Hypothalamus (tissue), 51 donors: ENCODE measurements around the gene RBMS3.
"Not testable (repeated sequence)": the region's sequence is repeated elsewhere in the genome, so short reads cannot be mapped to it uniquely, and the experiment has no call there.

Experiments used
- DNase-seq, 51 donors: peaks; one replicate each; lab custom pipeline; 2025; lab: John Stamatoyannopoulos, UW

Gene RBMS3

DNA sequence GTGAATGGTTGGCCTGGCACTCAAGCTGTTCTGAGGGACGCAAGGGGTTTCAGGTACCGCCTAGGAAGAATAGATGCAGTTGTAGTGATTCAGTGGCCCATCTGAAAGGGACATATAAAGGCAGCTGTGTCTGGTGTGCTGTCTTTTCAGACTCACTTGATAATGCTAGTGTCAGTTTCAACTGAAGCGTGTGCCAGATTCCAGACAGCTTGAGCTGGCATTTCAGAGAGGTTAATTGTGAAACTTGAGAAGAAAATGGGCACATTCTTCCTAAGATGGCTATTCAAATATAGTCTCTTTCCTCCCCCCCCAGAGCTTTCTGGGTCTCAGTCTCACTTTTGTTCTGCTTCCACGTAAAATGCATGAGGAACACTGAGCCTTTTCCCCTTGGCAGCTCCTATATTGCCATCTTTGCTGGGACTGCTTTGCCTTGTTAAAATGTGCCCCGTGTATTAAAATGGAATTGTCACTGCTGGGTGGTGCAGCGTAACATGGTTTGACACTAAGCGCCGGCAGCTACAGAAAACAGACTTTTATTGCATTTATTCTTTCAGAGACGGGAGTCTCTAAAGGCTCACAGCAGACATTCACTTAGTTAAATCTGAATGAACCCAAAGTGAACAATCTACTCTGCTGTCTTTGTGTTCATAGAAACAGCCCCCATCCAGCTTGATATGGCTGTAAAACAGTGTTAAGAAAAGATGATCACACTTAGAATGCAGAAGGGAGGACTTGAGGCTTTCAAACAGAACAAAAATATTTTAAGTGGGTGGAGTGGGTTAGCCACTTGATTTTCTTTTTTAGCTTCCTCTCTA lies 478.7 kb downstream of the RBMS3 start:
- DNase-seq, result peak in 1 of 51 donors; percentile 4

DNA sequence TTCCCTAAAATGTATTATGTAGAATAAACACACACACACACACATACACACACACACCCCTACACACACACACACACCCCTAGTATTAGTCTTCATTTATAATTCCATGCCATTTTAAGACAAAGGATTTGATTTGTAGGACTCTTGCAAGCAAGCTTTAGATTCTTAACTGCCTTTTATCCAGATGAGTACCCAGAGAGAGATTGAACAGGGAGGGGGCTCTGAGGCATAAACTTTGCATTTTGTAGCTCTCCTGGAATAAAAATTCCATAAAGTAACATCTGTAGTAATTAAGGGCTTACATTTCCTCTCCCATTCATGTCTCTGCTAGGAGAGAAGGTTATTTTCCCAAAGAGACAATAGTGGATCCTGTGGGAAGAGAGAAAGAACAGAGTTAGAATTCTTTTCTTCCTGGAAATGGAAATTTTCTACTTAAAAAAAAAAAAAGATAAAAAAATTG lies 479.4 kb downstream of the RBMS3 start:
- no peak for DNase-seq

DNA sequence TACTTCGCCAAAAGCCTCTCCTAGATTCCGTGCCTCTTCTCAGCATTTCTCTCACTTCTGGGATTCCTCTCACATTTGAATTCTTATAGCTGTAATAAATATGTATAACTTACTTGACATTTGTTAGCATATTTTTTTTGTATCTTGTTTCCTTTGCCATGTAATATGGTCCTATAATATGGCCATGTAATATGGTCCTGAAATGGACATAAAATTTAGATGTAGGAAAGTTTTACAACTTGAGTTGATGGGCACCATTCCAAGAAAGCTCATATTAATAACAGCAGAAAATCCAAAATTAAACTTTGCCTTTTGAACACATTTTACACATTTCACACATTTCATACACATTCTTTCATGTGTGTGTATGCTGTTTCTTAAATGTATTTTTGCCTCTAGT lies 480.6 kb downstream of the RBMS3 start:
- no peak for DNase-seq

DNA sequence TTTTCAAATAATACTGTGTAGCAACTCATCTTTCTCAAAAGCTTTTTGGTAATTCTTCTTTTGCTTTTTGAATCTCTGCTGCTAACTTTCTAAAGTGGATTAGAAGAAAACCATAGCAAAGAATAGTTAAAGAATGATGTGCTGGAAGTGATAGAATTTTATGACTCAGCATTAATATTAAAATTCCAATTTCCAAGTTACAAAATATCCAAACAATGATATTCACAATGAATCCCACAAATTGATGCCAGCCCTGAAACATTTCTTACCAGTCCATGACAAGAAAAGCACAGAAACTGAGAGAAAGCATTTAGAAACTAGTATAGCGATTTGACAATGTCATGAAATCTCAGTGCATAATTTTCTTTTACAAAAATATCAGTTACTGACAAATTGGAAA lies 482.2 kb downstream of the RBMS3 start:
- DNase-seq, result no peak

DNA sequence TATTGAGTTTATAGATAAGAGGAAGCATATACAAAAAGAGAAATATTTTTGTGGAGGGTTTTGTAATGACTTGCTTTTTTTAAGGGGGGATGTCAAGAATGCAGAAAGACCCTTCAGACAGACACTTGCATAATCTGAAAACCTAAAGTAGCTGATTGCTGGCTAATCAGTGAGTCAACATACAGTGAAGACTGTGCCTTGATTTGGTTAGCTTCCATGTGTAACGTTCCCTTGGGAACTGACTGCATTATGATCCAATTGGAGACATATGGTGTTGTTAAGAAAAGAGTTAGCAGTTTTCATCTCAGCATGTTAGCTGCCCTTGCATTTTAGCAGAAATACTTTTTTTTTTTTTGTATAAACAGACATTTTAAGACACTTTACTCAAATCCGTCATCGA lies 483.2 kb downstream of the RBMS3 start:
- DNase-seq, result no peak

DNA sequence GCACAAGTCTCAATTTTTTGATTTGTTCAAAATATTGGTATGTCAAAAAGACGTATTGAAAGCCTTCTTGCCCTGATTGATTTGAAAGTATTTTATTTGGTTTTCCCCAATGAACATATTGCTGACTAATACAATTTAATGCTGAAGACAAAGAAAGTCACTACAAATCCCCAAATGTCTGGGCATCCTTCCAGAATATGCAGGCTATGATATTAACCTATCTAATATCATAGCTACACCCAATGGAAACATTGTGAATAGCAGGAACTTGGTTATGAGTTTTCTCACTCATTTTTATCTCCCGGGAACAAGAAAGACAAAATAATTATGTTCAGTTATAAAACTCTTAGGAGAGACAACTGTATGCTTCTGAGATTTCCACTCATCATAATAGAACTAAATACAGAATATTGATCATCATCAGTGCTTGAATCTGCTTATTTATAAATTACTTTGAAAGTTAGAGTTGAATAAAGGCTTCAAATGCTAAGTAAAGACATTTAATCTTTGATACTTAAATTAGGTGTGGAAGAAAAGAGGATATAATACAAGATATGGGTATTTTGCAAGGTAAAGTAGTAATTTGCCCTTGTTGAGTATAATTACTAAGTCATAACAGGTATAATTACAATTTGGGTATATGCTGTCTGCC lies 483.9 kb downstream of the RBMS3 start:
- DNase-seq, result no peak

DNA sequence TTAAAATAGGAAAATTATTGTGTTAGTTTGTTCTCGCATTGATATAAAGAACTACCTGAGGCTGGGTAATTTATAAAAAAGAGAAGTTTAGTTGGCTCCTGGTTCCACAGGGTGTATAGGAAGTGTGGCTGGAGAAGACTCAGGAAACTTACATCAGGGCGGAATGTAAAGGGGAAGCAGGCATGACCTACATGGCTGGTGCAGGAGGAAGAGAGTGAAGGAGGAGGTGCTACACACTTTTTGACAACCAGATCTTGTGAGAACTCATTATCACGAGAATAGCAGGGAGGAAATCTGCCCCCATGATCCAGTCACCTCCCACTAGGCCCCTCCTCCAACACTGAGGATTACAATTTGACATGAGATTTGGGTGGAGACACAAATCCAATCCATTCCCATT lies 490.7 kb downstream of the RBMS3 start:
- DNase-seq, result no peak

DNA sequence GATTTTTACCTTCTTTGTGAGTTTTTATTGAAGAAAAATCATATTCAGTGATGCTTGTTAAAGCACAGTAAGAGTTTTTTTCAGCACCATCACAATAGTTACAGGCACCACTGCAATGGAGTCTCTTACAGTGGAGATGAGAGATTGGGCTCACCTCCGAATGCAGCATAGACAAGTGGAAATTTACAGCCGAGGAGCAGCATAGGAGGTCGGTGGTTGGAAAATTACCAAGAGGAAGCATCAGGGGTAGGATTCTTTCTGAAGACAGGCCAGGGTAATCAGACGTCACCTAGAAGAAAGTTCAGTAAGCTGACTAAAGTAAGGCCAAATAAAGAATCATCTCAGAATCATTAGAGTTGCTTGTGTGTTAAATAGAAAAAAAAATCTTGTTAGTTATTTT lies 491.6 kb downstream of the RBMS3 start:
- DNase-seq, result no peak

DNA sequence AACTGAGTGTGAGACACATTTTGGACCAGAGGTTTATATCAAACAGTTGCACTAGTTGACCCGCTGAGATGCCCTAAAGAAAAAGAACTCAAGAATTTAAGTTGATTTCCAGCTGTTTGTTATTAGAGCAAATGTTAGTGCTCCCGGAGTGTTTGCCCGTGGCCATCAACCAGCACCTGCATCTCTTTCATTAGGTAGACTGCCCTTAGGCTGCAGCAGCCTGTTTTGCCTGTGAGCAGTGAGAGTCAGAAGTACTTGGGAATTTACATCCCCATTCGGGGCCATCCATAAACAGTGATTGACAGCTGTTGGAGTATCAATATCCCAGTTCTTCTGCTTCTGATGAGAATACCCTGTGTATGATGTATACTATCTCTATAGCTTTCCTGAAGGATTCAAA lies 492.6 kb downstream of the RBMS3 start:
- no peak for DNase-seq

DNA sequence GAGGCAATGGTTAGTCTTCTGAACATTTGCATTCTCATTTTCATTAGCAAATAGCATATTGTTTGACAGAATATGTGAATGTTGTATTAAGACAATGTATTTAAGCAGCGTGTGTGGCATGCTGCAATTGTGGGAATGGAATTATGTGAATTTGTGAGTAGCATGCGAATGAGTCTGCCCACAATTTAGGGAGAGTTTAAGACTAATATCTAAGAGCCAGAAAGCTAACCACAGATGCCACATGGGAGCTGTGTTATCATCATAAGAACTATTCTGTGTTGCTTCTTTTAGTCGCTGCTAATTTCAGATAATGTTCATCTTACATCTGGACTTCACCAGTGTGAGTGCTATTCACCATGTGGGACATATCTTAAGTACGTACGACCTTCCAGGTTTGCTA lies 494.5 kb downstream of the RBMS3 start:
- no peak for DNase-seq

DNA sequence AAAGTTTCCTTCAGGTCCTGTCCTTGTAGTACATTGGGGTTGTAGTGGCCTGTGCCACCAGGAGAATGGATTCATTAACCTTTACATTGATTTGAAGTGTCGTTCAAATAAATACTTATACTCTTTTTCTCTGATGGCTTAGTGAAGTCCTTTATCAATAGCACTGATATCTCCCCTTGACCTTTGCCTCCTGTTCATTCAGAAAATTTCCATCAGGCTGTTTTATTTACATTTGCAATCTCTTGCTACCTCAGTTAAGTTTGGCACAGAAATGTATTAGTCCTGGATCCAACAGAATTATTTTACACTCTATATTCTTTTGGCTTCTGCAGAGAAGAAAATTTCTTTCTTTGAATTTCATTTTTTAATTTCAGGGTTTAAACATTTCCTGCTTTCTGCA lies 497.0 kb downstream of the RBMS3 start:
- DNase-seq, result no peak

DNA sequence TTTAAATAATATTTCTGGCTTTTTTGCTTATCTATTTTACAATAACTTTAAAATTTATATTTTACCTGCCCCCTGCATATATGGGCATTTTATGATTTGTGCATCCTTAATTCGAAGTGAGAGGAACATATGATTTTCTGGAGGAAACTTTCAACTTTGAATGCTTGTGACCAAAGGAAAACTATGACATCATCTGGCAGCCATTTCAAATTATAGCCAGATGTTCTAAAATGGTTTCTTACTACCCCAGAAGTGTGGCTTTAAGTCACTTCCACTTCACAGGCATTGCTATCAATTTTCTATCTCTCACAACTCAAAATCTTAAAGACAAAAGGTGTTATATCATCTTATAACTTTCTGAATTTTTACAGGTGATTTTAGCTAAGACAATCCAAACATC lies 508.8 kb downstream of the RBMS3 start:
- no peak for DNase-seq

DNA sequence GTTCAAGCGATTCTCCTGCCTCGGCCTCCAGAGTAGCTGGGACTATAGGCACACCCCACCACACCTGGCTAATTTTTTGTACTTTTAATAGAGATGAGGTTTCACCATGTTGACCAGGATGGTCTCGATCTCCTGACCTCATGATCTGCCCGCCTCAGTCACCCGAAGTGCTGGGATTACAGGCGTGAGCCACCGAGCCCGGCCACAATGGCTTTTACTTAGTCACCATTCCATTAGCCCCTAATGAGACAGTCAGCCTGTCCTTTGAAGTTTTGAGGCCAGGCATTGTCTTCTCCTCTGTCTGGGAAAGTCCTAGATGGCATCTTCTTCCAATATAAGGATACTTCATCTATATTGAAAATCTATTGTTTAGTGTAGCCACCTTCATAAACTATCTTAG lies 515.9 kb downstream of the RBMS3 start:
- no peak for DNase-seq

DNA sequence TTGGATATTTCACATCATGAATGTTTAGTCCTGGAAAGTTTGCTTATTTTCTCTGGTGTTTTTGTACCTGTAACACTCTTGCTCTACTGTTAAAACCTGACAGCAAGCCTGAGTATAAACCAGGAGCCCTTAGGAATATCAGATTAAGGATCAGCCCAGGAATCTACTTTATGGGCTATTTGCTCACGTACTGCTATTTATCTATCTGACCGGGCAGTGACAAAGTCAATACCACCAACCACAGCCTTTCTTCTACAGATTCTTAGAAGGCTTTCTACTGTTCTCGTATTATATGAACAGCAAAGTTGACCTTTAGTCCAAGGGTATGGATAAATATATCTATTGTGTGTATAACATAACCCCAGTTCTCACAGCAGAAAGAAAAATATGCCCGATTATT lies 521.2 kb downstream of the RBMS3 start:
- no peak for DNase-seq

DNA sequence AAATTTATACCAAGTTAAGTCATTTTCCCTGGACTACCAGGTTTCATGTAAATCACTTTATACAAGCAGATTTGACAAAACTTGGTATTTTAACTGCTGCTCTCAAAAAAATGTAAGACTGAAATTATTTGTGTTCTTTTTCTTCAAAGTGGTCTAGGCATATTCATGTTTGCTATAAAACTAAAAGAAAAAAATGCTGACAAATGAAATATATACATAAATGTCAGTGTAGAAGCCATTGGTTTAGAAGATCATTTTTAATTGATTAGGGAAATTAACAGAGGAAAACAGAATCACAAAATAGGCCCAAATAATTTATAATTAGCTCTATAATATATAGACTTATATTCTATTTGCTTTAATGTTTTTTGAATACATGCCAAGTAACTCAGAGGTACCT lies 523.2 kb downstream of the RBMS3 start:
- DNase-seq, result no peak

DNA sequence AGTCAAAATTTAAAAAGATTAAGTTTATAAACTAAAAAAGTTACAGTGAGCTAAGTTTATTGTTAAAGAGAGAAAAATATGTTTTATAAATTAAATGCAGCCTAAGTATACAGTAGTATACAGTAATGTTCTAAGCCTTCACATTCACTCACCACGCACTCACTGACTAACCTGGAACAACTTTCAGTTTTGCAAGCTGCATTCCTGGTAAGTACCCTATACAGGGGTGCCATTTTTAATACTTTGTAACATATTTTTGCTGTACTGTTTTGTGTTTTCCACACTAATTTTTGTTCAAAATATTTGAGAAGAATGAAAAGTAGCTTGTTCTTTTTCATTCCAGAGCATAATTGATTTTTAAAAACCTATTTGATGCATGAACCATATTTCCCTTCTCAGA lies 524.9 kb downstream of the RBMS3 start:
- DNase-seq, result no peak

DNA sequence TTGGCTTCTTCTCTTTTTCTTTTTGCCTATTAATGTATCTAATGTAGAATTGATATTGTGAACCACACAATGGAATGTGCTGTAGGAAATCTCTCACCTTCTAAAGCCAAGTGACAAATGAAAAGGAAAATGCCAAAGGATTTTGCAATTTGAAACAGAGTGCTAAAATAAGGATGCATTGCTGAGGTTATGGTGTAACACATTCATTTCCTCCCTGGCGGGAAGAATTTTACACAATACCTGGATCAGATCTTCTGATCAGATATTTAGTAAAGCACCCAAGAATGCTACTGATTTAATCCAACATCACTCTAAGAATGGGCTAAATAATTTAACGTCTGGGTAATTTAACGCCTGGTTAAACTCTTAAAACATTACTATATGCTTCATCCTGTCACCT lies 527.5 kb downstream of the RBMS3 start:
- DNase-seq, result not testable (repeated sequence)

DNA sequence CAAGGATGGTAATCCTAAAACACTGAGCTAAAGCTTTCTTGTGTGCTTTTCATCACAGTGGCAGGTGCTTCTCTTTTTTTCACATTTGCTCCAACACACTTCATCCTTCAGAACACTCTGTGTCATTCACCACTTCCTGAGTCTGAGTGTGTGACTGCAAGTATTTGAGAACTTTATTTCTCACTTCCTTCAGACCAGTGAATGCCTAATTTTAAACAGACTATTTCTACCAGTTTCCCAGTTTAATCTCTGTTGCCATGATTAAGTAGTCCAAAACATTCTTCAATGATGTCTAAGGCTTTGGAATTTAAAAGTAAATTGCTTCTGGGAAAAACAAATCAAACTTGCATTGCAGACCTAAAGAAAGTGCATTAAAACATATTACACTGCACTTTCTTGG lies 541.2 kb downstream of the RBMS3 start:
- no peak for DNase-seq

DNA sequence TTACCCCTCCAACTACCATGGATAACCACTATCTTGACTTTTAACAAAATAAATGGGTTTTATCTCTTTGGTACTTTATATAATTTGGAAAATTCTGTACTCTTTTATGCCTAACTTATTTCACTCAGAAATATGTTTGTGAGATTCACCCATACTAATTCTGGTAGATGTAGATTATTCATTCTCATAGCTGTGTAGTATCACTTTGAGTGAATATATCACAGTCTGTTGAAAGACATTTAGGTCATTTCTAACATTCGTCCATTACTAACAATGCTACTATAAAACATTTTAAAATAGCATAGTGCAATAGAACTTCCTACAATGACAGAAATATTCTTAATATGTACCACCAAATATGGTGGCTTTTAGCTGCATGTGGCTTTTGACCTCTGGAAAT lies 542.4 kb downstream of the RBMS3 start:
- DNase-seq, result no peak

DNA sequence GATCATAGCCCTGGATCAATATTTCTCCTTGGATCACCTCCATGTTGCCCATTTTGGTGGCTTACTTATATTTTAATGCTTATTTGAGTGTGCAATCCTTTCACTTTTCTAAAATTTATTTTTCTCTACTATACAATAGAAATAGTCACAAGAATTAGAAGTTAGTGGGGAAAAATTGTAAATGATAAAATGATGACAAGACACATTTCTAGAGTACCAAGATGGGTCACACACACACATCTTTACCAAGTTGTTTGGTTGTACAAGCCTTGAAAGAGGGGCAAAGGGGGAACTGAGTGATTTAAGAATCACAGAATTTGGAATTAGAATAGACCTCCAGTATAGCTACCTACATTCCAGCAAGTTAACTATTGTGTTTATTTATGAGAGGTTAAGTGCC lies 545.8 kb downstream of the RBMS3 start:
- no peak for DNase-seq

DNA sequence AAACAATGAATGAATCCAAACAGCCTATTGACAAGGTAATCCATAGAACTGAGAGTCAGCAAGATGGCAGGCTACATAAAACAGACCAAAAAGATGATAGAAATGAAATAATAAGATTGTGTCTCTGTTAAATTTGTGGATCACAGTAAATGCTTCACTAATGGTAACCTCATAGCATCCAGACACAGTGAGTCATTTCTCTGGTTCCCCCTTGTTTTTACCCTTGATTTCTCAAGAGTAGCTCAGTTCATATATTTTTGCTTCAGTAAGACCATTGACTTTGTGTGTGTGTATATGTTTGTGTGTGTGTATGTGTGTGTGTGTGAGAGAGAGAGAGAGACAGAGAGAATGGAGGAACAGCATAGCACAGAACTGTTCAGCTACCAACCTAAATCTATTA lies 546.9 kb downstream of the RBMS3 start:
- no peak for DNase-seq

DNA sequence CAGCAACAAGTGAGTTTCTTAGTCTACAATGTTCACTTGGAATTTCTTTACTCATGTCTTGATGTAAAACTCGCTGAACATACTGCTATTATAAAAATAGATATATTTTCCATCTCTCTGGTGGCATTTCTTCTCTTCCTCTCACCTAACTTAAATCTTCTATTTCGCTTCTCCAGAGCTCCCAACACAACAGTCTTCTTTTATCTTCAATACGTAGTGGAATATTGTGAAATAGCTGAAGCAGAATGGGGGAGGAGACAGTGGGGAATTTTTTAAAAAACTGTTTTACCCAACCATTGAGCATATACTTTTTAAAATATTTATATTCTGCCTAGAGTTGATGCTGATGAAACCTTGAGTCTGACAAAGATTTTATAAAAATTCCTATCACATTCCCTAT lies 548.5 kb downstream of the RBMS3 start:
- no peak for DNase-seq

DNA sequence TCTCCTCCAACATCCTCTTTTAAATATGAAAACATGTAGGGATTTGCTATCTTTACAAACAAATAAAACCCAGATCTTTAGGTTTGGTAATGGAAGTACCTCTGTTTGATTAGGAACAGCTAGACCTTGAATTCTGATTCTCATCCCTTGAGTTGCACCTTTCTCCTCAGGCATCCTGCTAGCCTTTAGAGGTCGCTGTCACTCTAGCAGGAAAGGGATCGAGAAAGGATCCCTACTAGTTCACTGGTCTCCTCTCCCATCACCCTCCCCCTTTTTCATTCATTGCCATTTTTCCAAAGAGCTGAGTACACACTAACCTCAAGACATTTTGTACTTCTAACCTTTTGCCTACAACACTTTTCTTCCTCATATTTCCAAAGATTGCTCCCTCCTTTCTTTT lies 569.8 kb downstream of the RBMS3 start:
- DNase-seq, result no peak
